CD14-positive monocyte (primary cell): ENCODE data around the gene SCN3B. TPM values are rescaled to one million over a fixed set of nuclear protein-coding genes. Genes with fewer than 3 reads are reported as not detected.
A peak's percentile ranks its signal among the peaks of the same experiment; 100 is the strongest.

Experiments
- DNase-seq, 3 donors: peaks; one replicate each; pipeline ENCODE4 v3.0.0-alpha.2; 2011 to 2022
- H2AFZ ChIP-seq: 2 replicates; pipeline ENCODE4 v1.6.0; 2012; ENCODE audit warnings: mild to moderate bottlenecking, low read depth, low read length, inconsistent platforms; ENCODE audit not compliant: insufficient read depth, poor library complexity, severe bottlenecking
- H3K27ac ChIP-seq, 2 donors: 1 replicate in 1 of 2; 2 replicates in 1 of 2; pipeline ENCODE4 v1.5.1; 2012 to 2013; ENCODE audit warnings: low read length in 2 of 2, control low read depth in 1 of 2, inconsistent platforms in 1 of 2, low read depth in 1 of 2, mild to moderate bottlenecking in 1 of 2
- H3K27me3 ChIP-seq, 2 donors: one replicate each; pipeline versions ENCODE4 v1.6.0 to v1.6.1; 2011 to 2013; ENCODE audit warnings: low read length in 2 of 2; ENCODE audit not compliant: control insufficient read depth in 2 of 2, insufficient read depth in 2 of 2
- H3K36me3 ChIP-seq, 2 donors: replicated peaks in 1 of 2; 1 replicate in 1 of 2; 2 replicates in 1 of 2; pipeline versions ENCODE4 v1.5.1 to v1.6.1; 2012 to 2013; ENCODE audit warnings: low read length in 2 of 2, control low read depth in 1 of 2, inconsistent platforms in 1 of 2, mild to moderate bottlenecking in 1 of 2; ENCODE audit not compliant: insufficient read depth in 2 of 2, control insufficient read depth in 1 of 2
- H3K4me1 ChIP-seq, 2 donors: 1 replicate in 1 of 2; 2 replicates in 1 of 2; pipeline versions ENCODE4 v1.5.1 to v1.6.1; 2012 to 2013; ENCODE audit warnings: low read length in 2 of 2, control low read depth in 1 of 2, inconsistent platforms in 1 of 2, mild to moderate bottlenecking in 1 of 2, moderate library complexity in 1 of 2; ENCODE audit not compliant: insufficient read depth in 2 of 2, control insufficient read depth in 1 of 2
- H3K4me2 ChIP-seq: replicated peaks from 2 replicates; pipeline ENCODE3; 2012; ENCODE audit warnings: low read length, moderate library complexity, mild to moderate bottlenecking; ENCODE audit not compliant: poor library complexity, severe bottlenecking; ENCODE audit errors: extremely low read depth
- H3K4me3 ChIP-seq, 3 experiments: fragments of 200-600 bp in 1 of 3; sonication (generic) in 1 of 3; replicated peaks in 1 of 3; 1 replicate in 2 of 3; 2 replicates in 1 of 3; pipeline ENCODE4 v1.5.1; 2011 to 2013; ENCODE audit warnings: low read length in 3 of 3, mild to moderate bottlenecking in 3 of 3, control low read depth in 2 of 3, low read depth in 2 of 3, inconsistent platforms in 1 of 3, moderate library complexity in 1 of 3
- H3K79me2 ChIP-seq: 2 replicates; pipeline ENCODE4 v1.6.0; 2012; ENCODE audit warnings: mild to moderate bottlenecking, control low read depth, inconsistent platforms, low read length, moderate library complexity; ENCODE audit not compliant: insufficient read depth
- H3K9ac ChIP-seq: 2 replicates; pipeline ENCODE4 v1.6.0; 2017; ENCODE audit warnings: low read length, mild to moderate bottlenecking; ENCODE audit not compliant: insufficient read depth, poor library complexity, severe bottlenecking
- H3K9me3 ChIP-seq, 2 donors: replicated peaks in 1 of 2; 1 replicate in 1 of 2; 2 replicates in 1 of 2; pipeline versions ENCODE4 v1.5.1 to v1.6.1; 2012 to 2013; ENCODE audit warnings: low read length in 2 of 2, control low read depth in 1 of 2; ENCODE audit not compliant: control insufficient read depth in 1 of 2, insufficient read depth in 1 of 2
- H4K20me1 ChIP-seq: 2 replicates; pipeline ENCODE4 v1.6.0; 2012; ENCODE audit warnings: mild to moderate bottlenecking, low read length, control low read depth, moderate library complexity; ENCODE audit not compliant: insufficient read depth
- H3K27ac Mint-ChIP-seq, 7 donors: one replicate each; pipeline ENCODE4 v1.8.0; 2020; ENCODE audit warnings: mild to moderate bottlenecking in 7 of 7, mixed read lengths in 7 of 7, moderate library complexity in 6 of 7, inconsistent platforms in 2 of 7
- H3K27me3 Mint-ChIP-seq, 3 donors: one replicate each; pipeline ENCODE4 v1.8.0; 2021 to 2022; ENCODE audit warnings: low read depth in 3 of 3, mild to moderate bottlenecking in 3 of 3, mixed read lengths in 3 of 3, moderate library complexity in 3 of 3, inconsistent platforms in 1 of 3
- H3K36me3 Mint-ChIP-seq, 2 donors: one replicate each; pipeline ENCODE4 v1.8.0; 2020; ENCODE audit warnings: mixed read lengths in 2 of 2, inconsistent platforms in 1 of 2, mild to moderate bottlenecking in 1 of 2
- H3K4me1 Mint-ChIP-seq: one replicate; pipeline ENCODE4 v1.8.0; 2020; ENCODE audit warnings: mild to moderate bottlenecking, mixed read lengths
- H3K4me3 Mint-ChIP-seq, 2 donors: one replicate each; pipeline ENCODE4 v1.8.0; 2020; ENCODE audit warnings: mild to moderate bottlenecking in 2 of 2, mixed read lengths in 2 of 2, moderate library complexity in 1 of 2
- H3K9me3 Mint-ChIP-seq, 7 donors: one replicate each; pipeline ENCODE4 v1.8.0; 2020 to 2022; ENCODE audit warnings: mixed read lengths in 7 of 7, mild to moderate bottlenecking in 6 of 7, moderate library complexity in 6 of 7, inconsistent platforms in 2 of 7
- CTCF ChIP-seq: fragments of 200-600 bp; IDR thresholded peaks from one replicate; pipeline ENCODE4 v1.8.0; 2022; ENCODE audit warnings: antibody characterized with exemption, mild to moderate bottlenecking
- WGBS: methylation state at CpG from one replicate; pipeline ENCODE4 v1.1.5; 2013; ENCODE audit warnings: missing lambda C conversion rate; ENCODE audit not compliant: insufficient coverage; 5-methylcytosine and 5-hydroxymethylcytosine counted together
- intact Hi-C, 2 donors: fragments of 100-400 bp; cut with micrococcal nuclease; formaldehyde crosslinking; loops; one replicate each; pipeline versions ENCODE4 v1.15.0 to v1.15.1; 2023
- polyA plus RNA-seq, 3 donors: library from polyadenylated mRNA; depleted of rRNA in 1 of 3; unstranded in 2 of 3; stranded (reverse) in 1 of 3; fragments of 300-500 nt in 2 of 3; fragments of >200 nt in 1 of 3; fragmentation: Illumina TruSeq in 2 of 3; gene quantifications; 1 replicate in 2 of 3; 2 replicates in 1 of 3; pipeline ENCODE4 v1.2.3, GENCODE V29; 2012 to 2021

The SCN3B gene
- polyA plus RNA-seq, 3 donors = not detected

- no peak overlapping the region for H2AFZ ChIP-seq
Measured at GRCh38 chr11:123616505-123617198, 37.8 kb downstream of the SCN3B start.

DNA sequence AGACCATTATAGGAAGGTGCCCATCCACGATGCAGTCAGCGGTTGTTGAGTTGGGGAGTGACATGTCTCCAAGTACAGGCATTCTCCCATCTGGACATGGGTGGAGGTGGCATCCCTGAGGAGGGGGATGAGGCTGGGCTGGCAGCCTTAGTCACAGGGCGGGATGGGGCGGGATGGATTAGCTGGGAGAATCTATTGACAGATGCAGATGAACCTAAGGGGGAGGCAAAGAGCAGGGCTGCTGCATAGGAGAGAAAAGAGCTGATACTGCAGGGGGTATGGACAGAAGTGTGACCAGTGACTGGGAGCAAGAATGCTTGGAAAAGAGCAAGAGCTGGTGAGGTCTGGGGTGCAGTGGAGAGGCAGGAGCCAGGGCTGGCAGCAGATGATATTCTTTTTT lies 42.7 kb downstream of the SCN3B start:
- no peak overlapping the region for H3K4me2 ChIP-seq
- H3K79me2 ChIP-seq = no peaks in the 10 kb centered on the region
- peaks cover 0 to 2% (median 0%) of the 10 kb centered on the region in 7 donors for H3K9me3 Mint-ChIP-seq
- no peak for DNase-seq
- no peak overlapping the region for H3K9ac ChIP-seq
- peak overlapping the region in 4 of 7 donors; percentile 1 to 30 (median 16) for H3K27ac Mint-ChIP-seq
- H3K4me3 ChIP-seq = no peak overlapping the region
- H3K27me3 ChIP-seq = no peaks in the 10 kb centered on the region
- H3K27me3 Mint-ChIP-seq = peaks cover 0 to 1% (median 0%) of the 10 kb centered on the region in 3 donors
- WGBS = 100% methylated on average over 4 of the region's 4 CpGs
- no peaks in the 10 kb centered on the region for H3K4me1 ChIP-seq
- no peaks in the 10 kb centered on the region for H3K4me1 Mint-ChIP-seq
- H3K4me3 Mint-ChIP-seq = no peak overlapping the region
- H3K36me3 ChIP-seq = peaks cover 94 to 98% of the 10 kb centered on the region in 2 donors
- H3K9me3 ChIP-seq = no peaks in the 10 kb centered on the region
- intact Hi-C loops = no loop called here
- H3K36me3 Mint-ChIP-seq = peaks cover 88 to 96% of the 10 kb centered on the region in 2 donors
- no peak overlapping the region for H3K27ac ChIP-seq
- TF ChIP-seq CTCF = no peak
- no peaks in the 10 kb centered on the region for H4K20me1 ChIP-seq
- H2AFZ ChIP-seq = no peak overlapping the region

More at GRCh38 chr11:123616505-123617198, 37.8 kb downstream of the SCN3B start:
- Histone ChIP-seq H3K27me3 (no peaks in the 10 kb centered on the region), H3K9ac (no peak overlapping the region), H3K79me2 (no peaks in the 10 kb centered on the region), H4K20me1 (no peaks in the 10 kb centered on the region), H3K4me1 (no peaks in the 10 kb centered on the region), H3K4me3 (no peak overlapping the region), H3K9me3 (no peaks in the 10 kb centered on the region), H3K4me2 (no peak overlapping the region), H3K36me3 (peaks cover 76 to 97% of the 10 kb centered on the region in 2 donors), H3K27ac (no peak overlapping the region)
- H3K36me3 Mint-ChIP-seq = peaks cover 89 to 96% of the 10 kb centered on the region in 2 donors
- no peaks in the 10 kb centered on the region for H3K4me1 Mint-ChIP-seq
- TF ChIP-seq CTCF = no peak
- intact Hi-C loops = no loop called here
- WGBS = 92% methylated on average over 9 of the region's 11 CpGs
- H3K27me3 Mint-ChIP-seq = peaks cover 0 to 1% (median 0%) of the 10 kb centered on the region in 3 donors
- no peak overlapping the region for H3K4me3 Mint-ChIP-seq
- no peaks in the 10 kb centered on the region for H3K9me3 Mint-ChIP-seq
- H3K27ac Mint-ChIP-seq = peak overlapping the region in 1 of 7 donors; percentile 27
- DNase-seq = no peak
